ENCODE results near the gene PARG.

DNA sequence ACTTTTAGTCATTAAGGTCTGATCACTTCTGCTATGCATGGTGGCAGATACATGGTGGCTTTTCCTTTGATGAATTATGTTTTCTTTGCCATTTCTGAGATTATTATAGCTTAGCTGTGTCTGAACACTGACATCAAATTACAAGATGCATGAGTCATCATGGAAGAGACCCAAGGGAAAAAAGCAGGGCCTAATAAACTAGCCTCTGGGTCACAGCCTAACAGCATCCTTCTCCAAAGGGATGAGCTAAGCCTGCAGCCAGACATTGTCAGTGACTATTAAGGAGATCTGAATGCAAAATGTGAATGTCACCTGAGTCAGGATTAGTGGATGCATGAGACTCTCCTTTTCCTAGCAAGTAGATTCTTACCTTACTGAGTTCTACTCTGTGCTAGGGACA, 160.6 kb downstream of the PARG start:
- TF ChIP-seq, protein P1, sequence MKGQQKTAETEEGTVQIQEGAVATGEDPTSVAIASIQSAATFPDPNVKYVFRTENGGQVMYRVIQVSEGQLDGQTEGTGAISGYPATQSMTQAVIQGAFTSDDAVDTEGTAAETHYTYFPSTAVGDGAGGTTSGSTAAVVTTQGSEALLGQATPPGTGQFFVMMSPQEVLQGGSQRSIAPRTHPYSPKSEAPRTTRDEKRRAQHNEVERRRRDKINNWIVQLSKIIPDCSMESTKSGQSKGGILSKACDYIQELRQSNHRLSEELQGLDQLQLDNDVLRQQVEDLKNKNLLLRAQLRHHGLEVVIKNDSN (IDR thresholded peaks at IDR 0.05) = no peak
- TF ChIP-seq TCF12 (IDR thresholded peaks at IDR 0.05; ENCODE audit: low read depth) (no peak), EP300 (IDR thresholded peaks at IDR 0.05; ENCODE audit: borderline replicate concordance) (no peak), YY1 (IDR thresholded peaks at IDR 0.05; ENCODE audit: low read depth) (no peak)
